ENCODE measurements around the gene NSA2. TPM values are rescaled to one million over a fixed set of nuclear protein-coding genes. Genes with fewer than 3 reads are reported as not detected.

NSA2 gene
- total RNA-seq, 1 donor from 2014 or later: 44.1 TPM

GRCh38 chr5:74810915-74811314 lies 43.9 kb downstream of the NSA2 start:
- Histone ChIP-seq H3K4me1 (no peaks in the 10 kb centered on the region), H3K4me3 (no peak overlapping the region), H3K9me3 (replicated peaks) (no peaks in the 10 kb centered on the region), H3K36me3 (no peaks in the 10 kb centered on the region), H3K27me3 (ENCODE audit: low read depth) (peaks cover under 1% of the 10 kb centered on the region), H3K27ac (replicated peaks) (no peak overlapping the region)
- intact Hi-C loops (cut with micrococcal nuclease): no loop called here
- DNase-seq: no peak
- no peak for TF ChIP-seq CTCF (IDR thresholded peaks at IDR 0.05; ENCODE audit: borderline replicate concordance)

DNA sequence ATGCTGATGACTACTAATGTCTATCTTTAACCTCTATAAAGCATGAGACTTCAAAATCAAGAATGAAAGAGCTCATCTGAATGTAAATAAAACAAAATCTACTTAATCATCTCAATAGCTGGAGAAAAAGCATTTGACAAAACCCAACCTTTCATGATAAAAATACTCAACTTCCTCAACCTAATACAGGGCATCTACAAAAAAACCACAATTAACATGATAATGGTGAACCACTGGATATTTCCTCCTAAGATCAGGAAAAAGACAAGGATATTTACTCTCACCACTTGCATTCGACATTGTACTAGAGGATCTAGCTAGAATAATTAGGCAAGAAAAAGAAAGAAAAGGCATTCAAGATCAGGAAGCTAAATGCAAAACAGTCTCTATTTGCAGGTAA lies 49.8 kb downstream of the NSA2 start:
- no peak overlapping the region for H3K4me3 ChIP-seq
- no peaks in the 10 kb centered on the region for H3K27me3 ChIP-seq (ENCODE audit: low read depth)
- H3K36me3 ChIP-seq: no peaks in the 10 kb centered on the region
- intact Hi-C loops (cut with micrococcal nuclease): no loop called here
- TF ChIP-seq CTCF (IDR thresholded peaks at IDR 0.05; ENCODE audit: borderline replicate concordance): no peak
- DNase-seq: no peak
- no peaks in the 10 kb centered on the region for H3K9me3 ChIP-seq (replicated peaks)
- H3K4me1 ChIP-seq: no peaks in the 10 kb centered on the region
- H3K27ac ChIP-seq (replicated peaks): no peak overlapping the region

GRCh38 chr5:74822288-74822687 lies 55.2 kb downstream of the NSA2 start:
- Histone ChIP-seq H3K4me1 (no peaks in the 10 kb centered on the region), H3K4me3 (no peak overlapping the region), H3K27ac (replicated peaks) (no peak overlapping the region), H3K36me3 (no peaks in the 10 kb centered on the region), H3K9me3 (replicated peaks) (no peaks in the 10 kb centered on the region), H3K27me3 (ENCODE audit: low read depth) (no peaks in the 10 kb centered on the region)
- intact Hi-C loops (cut with micrococcal nuclease): no loop called here
- no peak for DNase-seq
- no peak for TF ChIP-seq CTCF (IDR thresholded peaks at IDR 0.05; ENCODE audit: borderline replicate concordance)

- TF ChIP-seq CTCF (IDR thresholded peaks at IDR 0.05; ENCODE audit: borderline replicate concordance): no peak
- Histone ChIP-seq H3K36me3 (no peaks in the 10 kb centered on the region), H3K27ac (replicated peaks) (no peak overlapping the region), H3K9me3 (replicated peaks) (no peaks in the 10 kb centered on the region), H3K4me1 (no peaks in the 10 kb centered on the region), H3K27me3 (ENCODE audit: low read depth) (no peaks in the 10 kb centered on the region), H3K4me3 (no peak overlapping the region)
- no peak for DNase-seq
- intact Hi-C loops (cut with micrococcal nuclease): no loop called here
Measured at GRCh38 chr5:74829413-74829812, 62.4 kb downstream of the NSA2 start.

Other genes starting within 250 kb of the NSA2 start
- 3.8 TPM for gene ENC1, start 126.5 kb upstream of the NSA2 start, total RNA-seq
- gene HEXB, start 82.0 kb upstream of the NSA2 start, total RNA-seq: 138 TPM
- 47.3 TPM for gene GFM2, start 132 bp upstream of the NSA2 start, total RNA-seq
- 6.3 TPM for gene FAM169A, start 99.1 kb downstream of the NSA2 start, total RNA-seq